OCI-LY7 (cell line): ENCODE results near the gene ABCA13. TPM values are rescaled to one million over a fixed set of nuclear protein-coding genes. Genes with fewer than 3 reads are reported as not detected.

Experiments used
- BruUV-seq: library from RNA; stranded (reverse); fragments of 400-500 nt; replicated peaks from 2 replicates; lab custom pipeline; 2021; lab: Mats Ljungman, UMichigan
- CTCF ChIA-PET: fragments of 300-600 bp; sonication (Branson Sonifier 250); formaldehyde crosslinking; loops from one replicate; lab custom pipeline; 2022; ENCODE audit warnings: antibody characterized with exemption; ENCODE audit not compliant: unreplicated experiment; lab: Charles Lee
- POLR2A ChIA-PET: fragments of 300-600 bp; sonication (Branson Sonifier 250); formaldehyde crosslinking; loops from one replicate; lab custom pipeline; 2022; ENCODE audit warnings: antibody characterized with exemption; lab: Charles Lee
- DNase-seq: peaks from one replicate; pipeline ENCODE4 v3.0.0-alpha.2; 2015; ENCODE audit warnings: low spot score
- H2AFZ ChIP-seq: fragments of 200-600 bp; sonication (generic), shearing (Covaris generic); 2 replicates; pipeline ENCODE4 v1.6.1; 2014; ENCODE audit warnings: mild to moderate bottlenecking, antibody characterized with exemption, low read length, moderate library complexity
- H3K27ac ChIP-seq: fragments of 200-600 bp; sonication (generic); 2 replicates; pipeline ENCODE4 v1.5.1; 2014; ENCODE audit warnings: mixed run types, low read depth, mild to moderate bottlenecking, moderate library complexity, low read length, inconsistent platforms; ENCODE audit not compliant: poor library complexity, severe bottlenecking
- H3K36me3 ChIP-seq: fragments of 200-600 bp; sonication (generic); 2 replicates; pipeline ENCODE4 v1.6.1; 2014; ENCODE audit warnings: mild to moderate bottlenecking, antibody characterized with exemption, low read length, moderate library complexity, mixed read lengths; ENCODE audit not compliant: insufficient read depth
- H3K4me1 ChIP-seq: fragments of 200-600 bp; sonication (generic); 2 replicates; pipeline ENCODE4 v1.5.1; 2014; ENCODE audit warnings: mild to moderate bottlenecking, low read length; ENCODE audit not compliant: insufficient read depth, poor library complexity, severe bottlenecking
- H3K4me2 ChIP-seq: fragments of 200-600 bp; sonication (generic); 2 replicates; pipeline ENCODE4 v1.6.1; 2014; ENCODE audit warnings: mild to moderate bottlenecking, low read length
- H3K4me3 ChIP-seq: fragments of 200-600 bp; sonication (generic); 2 replicates; pipeline ENCODE4 v1.5.1; 2014; ENCODE audit warnings: mild to moderate bottlenecking, low read depth, low read length; ENCODE audit not compliant: poor library complexity, severe bottlenecking
- H3K79me2 ChIP-seq: fragments of 200-600 bp; sonication (generic); 2 replicates; pipeline ENCODE4 v1.6.1; 2016; ENCODE audit warnings: low read depth, mild to moderate bottlenecking, low read length, moderate library complexity, mixed read lengths; ENCODE audit not compliant: insufficient read depth
- H3K9me2 ChIP-seq: fragments of 200-600 bp; sonication (generic); 2 replicates; pipeline ENCODE4 v1.6.1; 2016; ENCODE audit warnings: mild to moderate bottlenecking, low read length, mixed read lengths; ENCODE audit not compliant: insufficient read depth
- H3K9me3 ChIP-seq: fragments of 200-600 bp; sonication (generic); 2 replicates; pipeline ENCODE4 v1.6.1; 2014; ENCODE audit warnings: mild to moderate bottlenecking, mixed run types, low read length, mixed read lengths
- H4K20me1 ChIP-seq: fragments of 200-600 bp; sonication (generic); 2 replicates; pipeline ENCODE4 v1.6.1; 2014; ENCODE audit warnings: mild to moderate bottlenecking, antibody characterized with exemption, low read length, moderate library complexity, mixed read lengths; ENCODE audit not compliant: insufficient read depth
- EZH2phosphoT487 ChIP-seq: fragments of 200-600 bp; sonication (generic); IDR thresholded peaks from 2 replicates; pipeline ENCODE4 v1.6.1; 2018; ENCODE audit warnings: low read depth, borderline replicate concordance, mild to moderate bottlenecking, mixed run types, antibody characterized with exemption, low read length, moderate library complexity, mixed read lengths
- intact Hi-C: fragments of 100-400 bp; cut with micrococcal nuclease; formaldehyde crosslinking; loops from one replicate; pipeline ENCODE4 v1.10.0; 2022; ENCODE audit not compliant: unreplicated experiment
- total RNA-seq, 2 experiments: library from RNA; depleted of rRNA in 1 of 2; stranded (reverse); fragments of >200 nt in 1 of 2; shearing (Covaris generic) in 1 of 2; gene quantifications; 2 replicates each; pipeline ENCODE4 v1.2.3, GENCODE V29; 2014 to 2022
- TF ChIP-seq, protein P1 (sequence below): fragments of 200-600 bp; sonication (generic); conservative IDR thresholded peaks from 2 replicates; pipeline ENCODE4 v1.5.1; 2014; ENCODE audit warnings: mild to moderate bottlenecking, antibody characterized with exemption, low read length, moderate library complexity, mixed read lengths

The ABCA13 gene
- total RNA-seq, 2 experiments from 2014 or later, result not detected

DNA sequence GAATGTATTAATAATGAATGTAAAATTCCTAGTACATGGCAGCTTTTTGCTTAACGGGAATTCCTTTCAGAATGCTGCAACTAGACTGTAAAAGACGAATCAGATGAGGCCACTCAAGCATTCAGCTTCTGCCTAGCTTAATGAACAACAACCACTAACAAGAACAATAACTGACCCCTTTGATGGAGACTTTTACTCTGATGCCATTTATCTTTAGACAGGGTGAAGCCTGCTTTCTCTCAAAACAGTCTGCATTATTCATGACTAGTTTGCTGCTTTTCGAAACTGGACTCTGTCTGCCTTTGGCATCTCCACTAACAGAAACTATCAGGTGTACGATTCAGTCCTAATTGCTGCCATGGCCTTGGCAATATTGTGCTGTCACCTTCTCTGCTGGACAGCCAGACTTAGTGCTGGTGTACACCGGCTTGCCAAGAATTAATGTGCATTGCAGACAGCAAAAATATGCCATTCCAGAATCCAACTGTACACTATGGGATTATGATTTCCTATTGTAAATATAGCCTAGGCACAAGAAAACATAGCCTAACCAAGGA is 457.6 kb downstream of the ABCA13 start:
- no peak for DNase-seq
- BruUV-seq, result no TSS peak

DNA sequence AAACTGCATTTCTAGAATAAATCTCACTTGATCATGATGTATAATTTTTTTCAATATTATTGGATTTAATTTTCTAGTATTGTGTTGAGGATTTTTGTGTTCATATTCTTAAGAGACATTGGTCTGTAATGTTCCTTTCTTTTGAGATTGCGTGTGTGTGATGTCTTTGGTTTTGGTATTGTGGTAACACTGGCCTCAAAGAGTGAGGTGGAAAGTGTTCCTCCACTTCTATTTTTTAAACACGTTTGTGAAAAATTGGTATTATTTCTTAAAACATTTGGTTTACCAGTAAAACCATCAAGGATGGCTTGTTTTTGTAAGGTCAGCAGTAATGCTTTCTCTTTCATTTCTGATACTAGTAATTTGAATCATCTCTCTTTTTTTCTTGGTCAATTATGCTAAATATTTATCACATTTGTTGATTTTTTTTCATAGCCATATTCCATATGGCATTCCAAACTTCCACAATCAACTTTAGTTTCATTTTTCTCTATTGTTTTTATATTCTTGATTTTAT is 462.9 kb downstream of the ABCA13 start:
- no peak for TF ChIP-seq EZH2phosphoT487
- TF ChIP-seq, protein P1, sequence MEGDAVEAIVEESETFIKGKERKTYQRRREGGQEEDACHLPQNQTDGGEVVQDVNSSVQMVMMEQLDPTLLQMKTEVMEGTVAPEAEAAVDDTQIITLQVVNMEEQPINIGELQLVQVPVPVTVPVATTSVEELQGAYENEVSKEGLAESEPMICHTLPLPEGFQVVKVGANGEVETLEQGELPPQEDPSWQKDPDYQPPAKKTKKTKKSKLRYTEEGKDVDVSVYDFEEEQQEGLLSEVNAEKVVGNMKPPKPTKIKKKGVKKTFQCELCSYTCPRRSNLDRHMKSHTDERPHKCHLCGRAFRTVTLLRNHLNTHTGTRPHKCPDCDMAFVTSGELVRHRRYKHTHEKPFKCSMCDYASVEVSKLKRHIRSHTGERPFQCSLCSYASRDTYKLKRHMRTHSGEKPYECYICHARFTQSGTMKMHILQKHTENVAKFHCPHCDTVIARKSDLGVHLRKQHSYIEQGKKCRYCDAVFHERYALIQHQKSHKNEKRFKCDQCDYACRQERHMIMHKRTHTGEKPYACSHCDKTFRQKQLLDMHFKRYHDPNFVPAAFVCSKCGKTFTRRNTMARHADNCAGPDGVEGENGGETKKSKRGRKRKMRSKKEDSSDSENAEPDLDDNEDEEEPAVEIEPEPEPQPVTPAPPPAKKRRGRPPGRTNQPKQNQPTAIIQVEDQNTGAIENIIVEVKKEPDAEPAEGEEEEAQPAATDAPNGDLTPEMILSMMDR, result no peak
- BruUV-seq, result no TSS peak
- POLR2A ChIA-PET, result no interaction called here

More for the DNA sequence above, 457.6 kb downstream of the ABCA13 start:
- ChIA-PET POLR2A (no interaction called here), CTCF (no interaction called here)
- H3K9me3 ChIP-seq, result no peaks in the 10 kb centered on the region
- H3K36me3 ChIP-seq, result no peaks in the 10 kb centered on the region
- H3K4me1 ChIP-seq, result no peaks in the 10 kb centered on the region
- no peaks in the 10 kb centered on the region for H4K20me1 ChIP-seq
- no peaks in the 10 kb centered on the region for H3K79me2 ChIP-seq
- H3K27ac ChIP-seq, result no peak overlapping the region
- TF ChIP-seq, protein P1, result no peak
- no peak for TF ChIP-seq EZH2phosphoT487
- H2AFZ ChIP-seq, result no peak overlapping the region
- H3K9me2 ChIP-seq, result no peaks in the 10 kb centered on the region
- intact Hi-C loops, result no loop called here
- H3K4me3 ChIP-seq, result no peak overlapping the region
- no peak overlapping the region for H3K4me2 ChIP-seq

DNA sequence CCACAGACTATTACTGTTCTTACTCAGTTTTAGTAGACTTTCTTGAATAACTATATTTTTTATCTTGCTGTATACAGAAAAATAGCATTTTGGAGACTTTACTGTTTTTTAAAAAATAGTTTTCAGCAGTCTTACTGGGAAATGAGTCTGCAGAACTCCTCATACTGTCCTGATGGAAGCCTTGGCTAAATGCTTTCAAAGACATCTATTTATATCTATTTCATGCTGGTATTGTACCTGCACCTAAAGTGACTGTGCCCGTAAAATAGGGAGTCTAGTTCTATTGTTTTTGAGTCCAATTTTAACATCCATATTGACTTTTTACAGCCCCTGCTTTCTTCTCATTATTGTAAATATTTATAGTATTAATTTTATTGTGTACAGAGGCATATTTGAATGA is 464.5 kb downstream of the ABCA13 start:
- CTCF ChIA-PET, result no interaction called here
- Histone ChIP-seq H3K79me2 (no peaks in the 10 kb centered on the region), H3K4me2 (no peak overlapping the region), H3K4me1 (no peaks in the 10 kb centered on the region), H3K36me3 (no peaks in the 10 kb centered on the region), H3K9me3 (no peaks in the 10 kb centered on the region), H4K20me1 (no peaks in the 10 kb centered on the region), H2AFZ (no peak overlapping the region), H3K27ac (no peak overlapping the region), H3K9me2 (no peaks in the 10 kb centered on the region), H3K4me3 (no peak overlapping the region)
- no TSS peak for BruUV-seq
- POLR2A ChIA-PET, result no interaction called here
- intact Hi-C loops, result no loop called here
- TF ChIP-seq, protein P1, result no peak
- no peak for TF ChIP-seq EZH2phosphoT487
- DNase-seq, result no peak

More for the DNA sequence above, 462.9 kb downstream of the ABCA13 start:
- no peaks in the 10 kb centered on the region for H3K79me2 ChIP-seq
- H4K20me1 ChIP-seq, result no peaks in the 10 kb centered on the region
- intact Hi-C loops, result no loop called here
- no peaks in the 10 kb centered on the region for H3K9me2 ChIP-seq
- H3K4me2 ChIP-seq, result no peak overlapping the region
- no peak for DNase-seq
- H3K27ac ChIP-seq, result no peak overlapping the region
- no peak overlapping the region for H3K4me3 ChIP-seq
- no peaks in the 10 kb centered on the region for H3K4me1 ChIP-seq
- CTCF ChIA-PET, result no interaction called here
- H3K36me3 ChIP-seq, result no peaks in the 10 kb centered on the region
- no peak overlapping the region for H2AFZ ChIP-seq
- no peaks in the 10 kb centered on the region for H3K9me3 ChIP-seq
